ENCODE data around the gene OR2J2. TPM values are rescaled to one million over a fixed set of nuclear protein-coding genes. Genes with fewer than 3 reads are reported as not detected.
"Not testable (repeated sequence)": the region's sequence is repeated elsewhere in the genome, so short reads cannot be mapped to it uniquely, and the experiment has no call there.

Gene OR2J2
- total RNA-seq, 1 donor from 2014 or later = not detected

DNA sequence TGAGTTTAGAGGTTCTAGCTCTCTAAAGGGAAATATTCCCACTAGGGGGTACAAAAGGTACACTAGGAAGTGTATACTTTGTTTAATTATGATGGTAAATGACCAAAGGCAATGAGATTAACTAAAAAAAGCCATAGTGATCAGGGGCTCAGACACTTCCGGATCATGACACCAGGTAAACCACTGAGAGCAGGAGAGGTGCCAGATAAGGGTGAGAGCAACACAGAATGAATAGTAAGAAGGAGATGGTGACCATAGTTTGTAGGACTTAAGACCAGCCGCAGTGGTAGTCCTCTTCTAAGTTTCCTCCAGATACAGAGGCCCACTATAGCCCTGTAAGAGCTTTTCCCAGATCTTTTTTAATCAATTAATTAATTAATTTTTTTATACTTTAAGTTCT lies 40.8 kb downstream of the OR2J2 start:
- Mint-ChIP-seq H3K27ac (ENCODE audit: unreplicated experiment) (no peak overlapping the region), H3K9me3 (ENCODE audit: unreplicated experiment) (no peaks in the 10 kb centered on the region), H3K27me3 (ENCODE audit: unreplicated experiment) (no peaks in the 10 kb centered on the region), H3K4me1 (ENCODE audit: unreplicated experiment) (no peaks in the 10 kb centered on the region), H3K36me3 (ENCODE audit: low read depth, unreplicated experiment) (no peaks in the 10 kb centered on the region), H3K4me3 (ENCODE audit: unreplicated experiment) (no peak overlapping the region)
- DNase-seq (ENCODE audit: low spot score) = no peak
- TF ChIP-seq, protein P1, sequence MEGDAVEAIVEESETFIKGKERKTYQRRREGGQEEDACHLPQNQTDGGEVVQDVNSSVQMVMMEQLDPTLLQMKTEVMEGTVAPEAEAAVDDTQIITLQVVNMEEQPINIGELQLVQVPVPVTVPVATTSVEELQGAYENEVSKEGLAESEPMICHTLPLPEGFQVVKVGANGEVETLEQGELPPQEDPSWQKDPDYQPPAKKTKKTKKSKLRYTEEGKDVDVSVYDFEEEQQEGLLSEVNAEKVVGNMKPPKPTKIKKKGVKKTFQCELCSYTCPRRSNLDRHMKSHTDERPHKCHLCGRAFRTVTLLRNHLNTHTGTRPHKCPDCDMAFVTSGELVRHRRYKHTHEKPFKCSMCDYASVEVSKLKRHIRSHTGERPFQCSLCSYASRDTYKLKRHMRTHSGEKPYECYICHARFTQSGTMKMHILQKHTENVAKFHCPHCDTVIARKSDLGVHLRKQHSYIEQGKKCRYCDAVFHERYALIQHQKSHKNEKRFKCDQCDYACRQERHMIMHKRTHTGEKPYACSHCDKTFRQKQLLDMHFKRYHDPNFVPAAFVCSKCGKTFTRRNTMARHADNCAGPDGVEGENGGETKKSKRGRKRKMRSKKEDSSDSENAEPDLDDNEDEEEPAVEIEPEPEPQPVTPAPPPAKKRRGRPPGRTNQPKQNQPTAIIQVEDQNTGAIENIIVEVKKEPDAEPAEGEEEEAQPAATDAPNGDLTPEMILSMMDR (IDR thresholded peaks at IDR 0.05; ENCODE audit: unreplicated experiment) = no peak

DNA sequence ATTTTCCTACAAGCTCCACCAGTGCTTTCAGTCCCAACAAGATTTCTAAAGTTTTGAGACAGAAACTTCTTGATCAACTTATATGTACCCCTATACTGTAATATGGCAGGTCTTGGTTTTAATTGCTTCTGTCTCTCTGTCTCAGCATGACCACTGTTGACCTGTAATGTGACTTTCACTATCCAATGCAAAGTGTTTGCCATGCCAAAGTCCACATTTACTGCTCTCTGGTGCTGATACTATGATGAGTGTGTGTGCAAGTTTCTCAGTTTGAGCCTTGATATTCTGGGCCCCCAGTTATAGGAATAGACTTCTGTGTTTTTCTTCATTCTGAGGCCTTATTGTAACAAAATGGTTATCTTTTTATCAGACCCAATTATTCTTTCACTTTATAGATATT lies 45.8 kb downstream of the OR2J2 start:
- no peaks in the 10 kb centered on the region for H3K9me3 Mint-ChIP-seq (ENCODE audit: unreplicated experiment)
- H3K4me3 Mint-ChIP-seq (ENCODE audit: unreplicated experiment) = no peak overlapping the region
- H3K27me3 Mint-ChIP-seq (ENCODE audit: unreplicated experiment) = no peaks in the 10 kb centered on the region
- H3K27ac Mint-ChIP-seq (ENCODE audit: unreplicated experiment) = no peak overlapping the region
- peaks cover 6% of the 10 kb centered on the region for H3K36me3 Mint-ChIP-seq (ENCODE audit: low read depth, unreplicated experiment)
- no peaks in the 10 kb centered on the region for H3K4me1 Mint-ChIP-seq (ENCODE audit: unreplicated experiment)
- no peak for DNase-seq (ENCODE audit: low spot score)
- TF ChIP-seq, protein P1 (IDR thresholded peaks at IDR 0.05; ENCODE audit: unreplicated experiment) = no peak

DNA sequence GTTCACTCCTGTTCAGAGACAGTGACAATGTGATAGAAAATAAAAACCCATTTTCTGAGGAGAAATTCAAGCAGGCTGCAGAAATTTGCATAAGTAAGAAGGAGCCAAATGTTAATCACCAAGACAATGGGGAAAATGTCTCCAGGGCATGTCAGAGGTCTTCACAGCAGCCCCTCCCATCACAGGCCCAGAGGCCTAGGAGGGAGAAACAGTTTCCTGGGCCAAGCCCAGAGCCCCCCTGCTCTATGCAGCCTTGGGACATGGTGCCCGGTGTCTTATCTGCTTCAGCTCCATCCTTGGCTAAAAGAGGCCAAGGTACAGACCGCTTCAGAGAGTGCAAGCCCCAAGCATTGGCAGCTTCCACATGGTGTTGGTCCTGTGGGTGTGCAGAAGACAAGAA lies 46.5 kb downstream of the OR2J2 start:
- H3K4me1 Mint-ChIP-seq (ENCODE audit: unreplicated experiment); H3K27ac Mint-ChIP-seq (ENCODE audit: unreplicated experiment); DNase-seq (ENCODE audit: low spot score); H3K4me3 Mint-ChIP-seq (ENCODE audit: unreplicated experiment); H3K36me3 Mint-ChIP-seq (ENCODE audit: low read depth, unreplicated experiment); H3K27me3 Mint-ChIP-seq (ENCODE audit: unreplicated experiment); H3K9me3 Mint-ChIP-seq (ENCODE audit: unreplicated experiment): not testable (repeated sequence)

DNA sequence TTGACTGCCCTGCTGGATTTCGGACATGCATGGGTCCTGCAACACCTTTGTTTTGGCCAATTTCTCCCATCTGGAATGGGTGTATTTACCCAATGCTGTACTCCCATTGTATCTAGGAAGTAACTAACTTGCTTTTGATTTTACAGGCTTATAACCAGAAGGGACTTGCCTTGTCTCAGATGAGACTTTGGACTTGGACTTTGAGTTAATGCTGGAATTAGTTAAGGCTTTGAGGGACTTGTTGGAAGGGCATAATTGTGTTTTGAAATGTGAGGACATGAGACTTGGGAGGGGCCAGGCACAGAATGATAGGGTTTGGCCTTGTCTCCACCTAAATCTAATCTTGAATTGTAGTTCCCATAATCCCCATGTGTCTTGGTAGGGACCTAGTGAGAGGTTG lies 47.3 kb downstream of the OR2J2 start:
- H3K9me3 Mint-ChIP-seq (ENCODE audit: unreplicated experiment); H3K27me3 Mint-ChIP-seq (ENCODE audit: unreplicated experiment); DNase-seq (ENCODE audit: low spot score); H3K27ac Mint-ChIP-seq (ENCODE audit: unreplicated experiment); H3K4me1 Mint-ChIP-seq (ENCODE audit: unreplicated experiment); H3K36me3 Mint-ChIP-seq (ENCODE audit: low read depth, unreplicated experiment); H3K4me3 Mint-ChIP-seq (ENCODE audit: unreplicated experiment): not testable (repeated sequence)

Other genes with a start within 250 kb of the OR2J2 start
- gene TRIM27, start 246.9 kb upstream of the OR2J2 start, total RNA-seq (ENCODE audit: unreplicated experiment) = 82.8 TPM
- gene ZNF311, start 165.6 kb upstream of the OR2J2 start, total RNA-seq (ENCODE audit: unreplicated experiment) = 1.6 TPM
- not detected for gene OR2W1, start 125.7 kb upstream of the OR2J2 start, total RNA-seq (ENCODE audit: unreplicated experiment)
- not detected for gene OR2B3, start 83.6 kb upstream of the OR2J2 start, total RNA-seq (ENCODE audit: unreplicated experiment)
- not detected for gene OR2J1, start 71.4 kb upstream of the OR2J2 start, total RNA-seq (ENCODE audit: unreplicated experiment)
- not detected for gene OR2J3, start 62.8 kb upstream of the OR2J2 start, total RNA-seq (ENCODE audit: unreplicated experiment)
- 0.10 TPM for gene OR14J1, start 130.8 kb downstream of the OR2J2 start, total RNA-seq (ENCODE audit: unreplicated experiment)
- gene OR5V1, start 198.0 kb downstream of the OR2J2 start, total RNA-seq (ENCODE audit: unreplicated experiment) = not detected
- gene OR12D3, start 204.4 kb downstream of the OR2J2 start, total RNA-seq (ENCODE audit: unreplicated experiment) = not detected
- gene OR12D2, start 224.7 kb downstream of the OR2J2 start, total RNA-seq (ENCODE audit: unreplicated experiment) = not detected
- gene OR12D1, start 244.0 kb downstream of the OR2J2 start, total RNA-seq (ENCODE audit: unreplicated experiment) = not detected

All from endothelial cell (in vitro differentiated cells).